ENCODE data around the gene RBM48.

The RBM48 gene

GRCh38 chr7:92557808-92558362, 29.3 kb downstream of the RBM48 start:
- POLR2A ChIA-PET = no interaction called here
- TF ChIP-seq SCRT2 (tag by site-specific recombination; IDR thresholded peaks at IDR 0.05) (no peak), ZNF221 (tag by site-specific recombination; IDR thresholded peaks at IDR 0.05; ENCODE audit: borderline replicate concordance) (no peak), ZNF280C (tag by site-specific recombination; IDR thresholded peaks at IDR 0.05) (no peak), ZNF610 (tag by site-specific recombination; IDR thresholded peaks at IDR 0.05; ENCODE audit: borderline replicate concordance) (no peak), ZNF747 (tag by site-specific recombination; IDR thresholded peaks at IDR 0.05) (no peak), ZNF155 (tag by site-specific recombination; IDR thresholded peaks at IDR 0.05) (no peak), ZFP3 (tag by site-specific recombination; IDR thresholded peaks at IDR 0.05; ENCODE audit: low read depth) (no peak), ZNF354C (tag by site-specific recombination; IDR thresholded peaks at IDR 0.05; ENCODE audit: borderline replicate concordance, low read depth) (no peak), ZNF366 (tag by site-specific recombination; conservative IDR thresholded peaks at IDR 0.05) (no peak), ZNF362 (tag by site-specific recombination; IDR thresholded peaks at IDR 0.05) (no peak), ZNF37A (tag by site-specific recombination; IDR thresholded peaks at IDR 0.05) (no peak)
- Histone ChIP-seq H3K36me3 (ENCODE audit: control insufficient read depth in 2 of 2, insufficient read depth in 1 of 2, low read length in 2 of 2) (peaks cover 11 to 23% of the 10 kb centered on the region in 2 experiments), H3K27ac (ENCODE audit: extremely low read depth, low read depth, low read length) (no peak overlapping the region), H3K4me3 (ENCODE audit: low read depth, low read length) (no peak overlapping the region), H3K9me3 (ENCODE audit: control insufficient read depth, insufficient read depth, low read depth, low read length) (no peaks in the 10 kb centered on the region), H3K4me1 (ENCODE audit: control insufficient read depth, insufficient read depth, low read length) (no peaks in the 10 kb centered on the region)
- CTCF ChIA-PET = no interaction called here

GRCh38 chr7:92560602-92561001, 32.0 kb downstream of the RBM48 start:
- peaks cover 30 to 33% of the 10 kb centered on the region in 2 experiments for H3K36me3 ChIP-seq (ENCODE audit: control insufficient read depth in 2 of 2, insufficient read depth in 1 of 2, low read length in 2 of 2)
- POLR2A ChIA-PET = no interaction called here
- H3K27ac ChIP-seq (ENCODE audit: extremely low read depth, low read depth, low read length) = no peak overlapping the region
- H3K4me3 ChIP-seq (ENCODE audit: low read depth, low read length) = no peak overlapping the region
- CTCF ChIA-PET = interaction anchor here (0.7 kb wide), 1 partner anchor 268 kb away, joined by 3 read pairs; no protein-coding TSS in a partner anchor
- H3K9me3 ChIP-seq (ENCODE audit: control insufficient read depth, insufficient read depth, low read depth, low read length) = no peaks in the 10 kb centered on the region
- no peaks in the 10 kb centered on the region for H3K4me1 ChIP-seq (ENCODE audit: control insufficient read depth, insufficient read depth, low read length)
- TF ChIP-seq ZNF274 (IDR thresholded peaks at IDR 0.05; ENCODE audit: low read length) (no peak), ZNF274 (tag by site-specific recombination; IDR thresholded peaks at IDR 0.05; ENCODE audit: borderline replicate concordance) (no peak), ZNF239 (tag by site-specific recombination; IDR thresholded peaks at IDR 0.05) (no peak), ZNF148 (tag by site-specific recombination; IDR thresholded peaks at IDR 0.05; ENCODE audit: borderline replicate concordance) (no peak), ZNF664 (tag by site-specific recombination; IDR thresholded peaks at IDR 0.05) (no peak), ZNF707 (tag by site-specific recombination; IDR thresholded peaks at IDR 0.05) (no peak), ZNF23 (tag by site-specific recombination; IDR thresholded peaks at IDR 0.05; ENCODE audit: borderline replicate concordance) (no peak), ZNF701 (tag by site-specific recombination; IDR thresholded peaks at IDR 0.05) (no peak), ZNF837 (tag by site-specific recombination; IDR thresholded peaks at IDR 0.05) (no peak), ZBTB17 (tag by site-specific recombination; IDR thresholded peaks at IDR 0.05) (no peak), ZNF658 (tag by site-specific recombination; IDR thresholded peaks at IDR 0.05) (no peak), OSR2 (tag by site-specific recombination; IDR thresholded peaks at IDR 0.05) (no peak), ZNF518A (tag by site-specific recombination; conservative IDR thresholded peaks at IDR 0.05; ENCODE audit: low read depth) (no peak), SP3 (tag by site-specific recombination; IDR thresholded peaks at IDR 0.05) (no peak), SCRT2 (tag by site-specific recombination; IDR thresholded peaks at IDR 0.05) (no peak), ZNF623 (tag by site-specific recombination; IDR thresholded peaks at IDR 0.05) (no peak)
